ENCODE data around the gene ABHD3. TPM values are rescaled to one million over a fixed set of nuclear protein-coding genes. Genes with fewer than 3 reads are reported as not detected.

The ABHD3 gene, protein sequence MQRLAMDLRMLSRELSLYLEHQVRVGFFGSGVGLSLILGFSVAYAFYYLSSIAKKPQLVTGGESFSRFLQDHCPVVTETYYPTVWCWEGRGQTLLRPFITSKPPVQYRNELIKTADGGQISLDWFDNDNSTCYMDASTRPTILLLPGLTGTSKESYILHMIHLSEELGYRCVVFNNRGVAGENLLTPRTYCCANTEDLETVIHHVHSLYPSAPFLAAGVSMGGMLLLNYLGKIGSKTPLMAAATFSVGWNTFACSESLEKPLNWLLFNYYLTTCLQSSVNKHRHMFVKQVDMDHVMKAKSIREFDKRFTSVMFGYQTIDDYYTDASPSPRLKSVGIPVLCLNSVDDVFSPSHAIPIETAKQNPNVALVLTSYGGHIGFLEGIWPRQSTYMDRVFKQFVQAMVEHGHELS
- total RNA-seq: 10 to 100 TPM; 63.0 to 65.6 TPM
- polyA plus RNA-seq: 10 to 100 TPM; 35.0 to 43.9 TPM

DNA sequence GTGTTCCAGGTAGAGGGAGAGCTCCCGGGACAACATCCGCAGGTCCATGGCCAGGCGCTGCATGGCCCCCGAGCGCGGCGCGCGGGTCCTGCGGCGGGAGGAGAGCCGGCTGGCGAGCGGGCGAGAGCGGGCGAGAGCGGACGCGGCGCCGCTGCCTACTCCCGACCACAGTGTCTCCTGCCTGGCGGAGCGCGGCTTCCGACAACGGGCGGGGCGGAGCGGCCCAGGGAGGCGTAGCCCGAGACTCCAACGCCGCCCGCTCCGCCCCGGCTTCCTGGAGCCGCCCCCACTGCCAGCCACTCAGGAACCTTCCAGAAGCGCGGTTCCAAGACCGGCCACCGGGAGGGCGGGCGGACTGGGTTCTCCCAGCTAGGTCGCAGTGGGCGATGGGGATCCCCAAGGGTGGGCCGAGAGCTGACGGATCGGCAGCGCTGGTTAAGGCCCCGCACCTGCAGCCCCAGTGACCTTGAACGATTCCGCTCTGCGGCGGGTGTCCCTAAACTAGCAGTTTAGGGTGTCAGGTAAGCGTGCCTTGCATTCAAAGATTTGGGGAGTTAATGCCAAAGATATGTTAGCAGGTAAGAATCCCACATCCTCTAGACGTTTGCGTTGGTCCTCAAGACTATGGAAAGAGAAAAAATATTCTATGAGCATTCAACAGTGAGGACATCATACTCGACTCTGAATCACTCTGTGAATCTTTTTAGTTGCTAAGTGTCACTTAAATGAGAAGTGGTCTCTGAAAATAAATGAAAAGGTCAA is at the start of gene ABHD3:
TSS of gene ABHD3 (minus strand) at position 172 of the 762 bp plus-strand sequence. CDS start at position 63, 109 bp downstream.
- ChIA-PET CTCF (ENCODE audit: partially characterized antibody) (interaction anchor here (0.5 to 2.6 kb wide), 14 partner anchors 10 to 106 kb away, joined by 3 to 12 read pairs (median 4); partner anchors contain the start of genes ESCO1, MIB1 and SNRPD1), POLR2A (ENCODE audit: partially characterized antibody) (interaction anchor here (0.9 to 3.1 kb wide), 17 partner anchors 8 to 593 kb away, joined by 3 to 77 read pairs (median 7); partner anchors contain the start of genes ESCO1, MIB1, ROCK1 and SNRPD1)
- H3K36me3 Mint-ChIP-seq: peaks cover 7 to 28% of the 10 kb centered on the region in 2 donors
- H3K9me3 ChIP-seq (ENCODE audit: control insufficient read depth in 1 of 2, low read length in 2 of 2): no peaks in the 10 kb centered on the region
- H3K9me3 Mint-ChIP-seq: no peaks in the 10 kb centered on the region
- H3K27ac ChIP-seq (ENCODE audit: low read depth, low read length): peak within 1 kb of the TSS; percentile 81
- H3K27me3 ChIP-seq (ENCODE audit: insufficient read depth, low read length): no peaks in the 10 kb centered on the region
- H3K36me3 ChIP-seq (ENCODE audit: insufficient read depth, low read length): peaks cover 8% of the 10 kb centered on the region
- intact Hi-C loops (cut with micrococcal nuclease): loop anchor here (1.0 to 5.0 kb wide), 5 partner anchors 20 to 592 kb away; partner anchors contain the start of genes ESCO1, MIB1, ROCK1 and SNRPD1
- peak; percentile 90 to 93 (median 92) for DNase-seq
- H3K27me3 Mint-ChIP-seq: no peaks in the 10 kb centered on the region
- peak within 1 kb of the TSS; percentile 94 to 96 (median 95) for H3K27ac Mint-ChIP-seq
- H3K4me1 ChIP-seq (ENCODE audit: insufficient read depth, low read length): peaks cover 24% of the 10 kb centered on the region
- peaks cover 19 to 44% (median 30%) of the 10 kb centered on the region in 4 donors for H3K4me1 Mint-ChIP-seq
- peak within 1 kb of the TSS; percentile 82 to 92 for H3K4me3 ChIP-seq (ENCODE audit: low read length in 2 of 2)
- H3K4me3 Mint-ChIP-seq: peak within 1 kb of the TSS; percentile 97 to 99 (median 98)

DNA sequence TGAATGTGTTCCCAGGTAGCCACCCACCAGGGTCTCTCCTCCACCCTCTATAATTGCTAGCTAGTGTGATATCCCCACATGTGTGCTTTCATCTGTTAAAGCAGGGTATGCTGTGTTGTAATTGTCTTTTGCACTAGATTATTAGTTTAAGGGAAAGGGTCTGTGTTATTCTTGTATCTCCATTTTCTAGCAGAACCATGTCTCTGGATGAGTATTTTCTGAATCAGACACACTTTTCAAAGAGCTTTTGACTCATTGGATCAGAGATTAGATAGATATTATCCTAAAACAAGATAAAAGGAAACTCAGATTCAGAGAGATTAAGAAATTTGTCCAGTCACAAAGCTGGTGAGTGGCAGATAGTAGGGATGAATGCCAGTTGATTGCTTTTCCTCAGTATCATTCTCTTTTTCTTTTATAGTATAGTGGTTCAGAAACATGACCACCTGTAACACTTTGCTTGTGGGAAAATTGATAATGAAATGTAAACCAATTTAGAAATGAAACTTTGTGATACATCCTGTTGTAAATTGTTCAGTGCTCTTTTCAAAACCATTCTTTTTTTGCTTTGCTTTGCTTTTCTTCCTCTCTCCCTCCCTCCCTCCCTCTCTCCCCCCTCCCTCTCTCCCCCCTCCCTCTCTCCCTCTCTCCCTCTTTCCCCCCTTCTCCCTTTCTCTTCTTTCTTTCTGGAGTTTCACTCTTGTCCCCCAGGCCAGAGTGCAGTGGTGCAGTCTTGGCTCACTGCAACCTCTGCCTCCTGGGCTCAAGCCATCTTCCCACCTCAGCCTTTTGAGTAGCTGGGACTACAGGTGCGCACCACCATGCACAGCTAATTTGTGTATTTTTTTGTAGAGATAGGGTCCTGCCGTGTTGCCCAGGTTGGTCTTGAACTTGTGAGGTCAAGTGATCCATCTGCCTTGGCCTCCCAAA is 43.5 kb upstream of the ABHD3 start:
- Histone ChIP-seq H3K36me3 (ENCODE audit: insufficient read depth, low read length) (no peaks in the 10 kb centered on the region), H3K27me3 (ENCODE audit: insufficient read depth, low read length) (no peaks in the 10 kb centered on the region), H3K4me1 (ENCODE audit: insufficient read depth, low read length) (peaks cover 49% of the 10 kb centered on the region), H3K4me3 (ENCODE audit: low read length in 2 of 2) (no peak overlapping the region), H3K9me3 (ENCODE audit: control insufficient read depth in 1 of 2, low read length in 2 of 2) (no peaks in the 10 kb centered on the region), H3K27ac (ENCODE audit: low read depth, low read length) (no peak overlapping the region)
- Mint-ChIP-seq H3K27ac (peak overlapping the region; percentile 4 to 91 (median 71)), H3K36me3 (no peaks in the 10 kb centered on the region), H3K4me3 (peak overlapping the region in 7 of 8 donors; percentile 4 to 58 (median 34)), H3K27me3 (no peaks in the 10 kb centered on the region), H3K4me1 (peaks cover 39 to 58% (median 48%) of the 10 kb centered on the region in 4 donors), H3K9me3 (no peaks in the 10 kb centered on the region)
- DNase-seq: no peak
- ChIA-PET CTCF (ENCODE audit: partially characterized antibody) (interaction anchor here (0.6 to 1.2 kb wide), 6 partner anchors 8 to 136 kb away, joined by 3 to 5 read pairs (median 4); partner anchors contain the start of genes MIB1 and SNRPD1), POLR2A (ENCODE audit: partially characterized antibody) (interaction anchor here (1.3 to 2.1 kb wide), 2 partner anchors 44 to 66 kb away, joined by 4 to 9 read pairs; partner anchors contain the start of gene ABHD3)
- intact Hi-C loops (cut with micrococcal nuclease): no loop called here

DNA sequence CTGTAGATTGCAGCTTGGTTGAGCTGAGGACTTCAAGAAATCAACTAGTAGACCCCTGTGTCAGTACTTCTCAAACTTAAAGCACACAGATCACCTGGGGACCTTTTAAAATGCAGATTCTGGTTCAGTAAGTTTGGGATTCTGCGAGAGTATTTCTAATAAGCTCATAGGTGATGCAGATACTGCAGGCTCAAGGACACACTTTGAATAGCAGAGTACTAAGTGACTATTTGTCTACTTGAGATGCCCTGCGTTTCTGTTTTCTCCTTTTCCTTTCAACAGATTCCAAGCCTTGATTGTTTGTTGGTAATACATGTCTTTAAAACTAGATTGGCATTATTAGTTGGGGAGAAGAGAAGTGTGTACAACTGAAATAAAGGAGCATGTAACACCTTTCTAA is 42.7 kb upstream of the ABHD3 start:
- intact Hi-C loops (cut with micrococcal nuclease): no loop called here

DNA sequence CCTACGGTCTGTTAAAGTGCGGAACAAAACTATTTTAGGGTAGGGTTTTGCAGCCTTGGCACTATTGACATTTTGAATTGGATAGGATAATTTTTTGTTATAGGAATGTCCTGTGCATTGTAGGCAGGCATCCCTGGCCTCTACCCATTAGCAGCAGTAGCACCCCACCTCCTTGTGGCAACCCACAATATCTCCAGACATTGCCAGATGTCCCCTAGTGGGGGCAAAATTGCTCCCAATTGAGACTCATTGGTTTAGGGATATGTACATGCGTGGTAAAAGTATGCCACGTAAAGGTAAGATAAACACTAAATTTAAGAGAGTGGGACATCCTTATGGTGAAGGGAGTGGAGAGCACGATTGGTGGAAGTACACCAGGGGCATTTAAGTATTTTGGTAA is 40.7 kb upstream of the ABHD3 start:
- intact Hi-C loops (cut with micrococcal nuclease): no loop called here
- H3K36me3 Mint-ChIP-seq: peaks cover 0 to 6% of the 10 kb centered on the region in 2 donors
- POLR2A ChIA-PET (ENCODE audit: partially characterized antibody): interaction anchor here (1.3 kb wide), 1 partner anchor 144 kb away, joined by 3 read pairs; the partner anchor contains the start of gene ESCO1
- Histone ChIP-seq H3K27ac (ENCODE audit: low read depth, low read length) (no peak overlapping the region), H3K4me3 (ENCODE audit: low read length in 2 of 2) (no peak overlapping the region), H3K9me3 (ENCODE audit: control insufficient read depth in 1 of 2, low read length in 2 of 2) (no peaks in the 10 kb centered on the region), H3K36me3 (ENCODE audit: insufficient read depth, low read length) (no peaks in the 10 kb centered on the region), H3K4me1 (ENCODE audit: insufficient read depth, low read length) (peaks cover 65% of the 10 kb centered on the region), H3K27me3 (ENCODE audit: insufficient read depth, low read length) (no peaks in the 10 kb centered on the region)
- peaks cover 0 to 2% (median 0%) of the 10 kb centered on the region in 8 donors for H3K9me3 Mint-ChIP-seq
- peaks cover 44 to 71% (median 54%) of the 10 kb centered on the region in 4 donors for H3K4me1 Mint-ChIP-seq
- DNase-seq: peak in 1 of 5 donors; percentile 37
- H3K27ac Mint-ChIP-seq: peak overlapping the region in 5 of 7 donors; percentile 12 to 54 (median 32)
- H3K27me3 Mint-ChIP-seq: no peaks in the 10 kb centered on the region
- CTCF ChIA-PET (ENCODE audit: partially characterized antibody): no interaction called here
- peak overlapping the region in 1 of 8 donors; percentile 30 for H3K4me3 Mint-ChIP-seq

More for the DNA sequence above, 42.7 kb upstream of the ABHD3 start:
- peaks cover 42 to 64% (median 53%) of the 10 kb centered on the region in 4 donors for H3K4me1 Mint-ChIP-seq
- no peaks in the 10 kb centered on the region for H3K36me3 ChIP-seq (ENCODE audit: insufficient read depth, low read length)
- H3K9me3 Mint-ChIP-seq: no peaks in the 10 kb centered on the region
- no peaks in the 10 kb centered on the region for H3K27me3 Mint-ChIP-seq
- H3K4me3 ChIP-seq (ENCODE audit: low read length in 2 of 2): no peak overlapping the region
- no peaks in the 10 kb centered on the region for H3K9me3 ChIP-seq (ENCODE audit: control insufficient read depth in 1 of 2, low read length in 2 of 2)
- H3K36me3 Mint-ChIP-seq: no peaks in the 10 kb centered on the region
- POLR2A ChIA-PET (ENCODE audit: partially characterized antibody): interaction anchor here (1.3 to 2.1 kb wide), 2 partner anchors 43 to 65 kb away, joined by 4 to 9 read pairs; partner anchors contain the start of gene ABHD3
- DNase-seq: no peak
- CTCF ChIA-PET (ENCODE audit: partially characterized antibody): interaction anchor here (1.1 kb wide), 1 partner anchor 135 kb away, joined by 4 read pairs; the partner anchor contains the start of gene SNRPD1
- H3K27me3 ChIP-seq (ENCODE audit: insufficient read depth, low read length): no peaks in the 10 kb centered on the region
- peak overlapping the region in 6 of 7 donors; percentile 30 to 91 (median 74) for H3K27ac Mint-ChIP-seq
- no peak overlapping the region for H3K27ac ChIP-seq (ENCODE audit: low read depth, low read length)
- H3K4me3 Mint-ChIP-seq: peak overlapping the region in 5 of 8 donors; percentile 18 to 59 (median 55)
- peaks cover 57% of the 10 kb centered on the region for H3K4me1 ChIP-seq (ENCODE audit: insufficient read depth, low read length)

DNA sequence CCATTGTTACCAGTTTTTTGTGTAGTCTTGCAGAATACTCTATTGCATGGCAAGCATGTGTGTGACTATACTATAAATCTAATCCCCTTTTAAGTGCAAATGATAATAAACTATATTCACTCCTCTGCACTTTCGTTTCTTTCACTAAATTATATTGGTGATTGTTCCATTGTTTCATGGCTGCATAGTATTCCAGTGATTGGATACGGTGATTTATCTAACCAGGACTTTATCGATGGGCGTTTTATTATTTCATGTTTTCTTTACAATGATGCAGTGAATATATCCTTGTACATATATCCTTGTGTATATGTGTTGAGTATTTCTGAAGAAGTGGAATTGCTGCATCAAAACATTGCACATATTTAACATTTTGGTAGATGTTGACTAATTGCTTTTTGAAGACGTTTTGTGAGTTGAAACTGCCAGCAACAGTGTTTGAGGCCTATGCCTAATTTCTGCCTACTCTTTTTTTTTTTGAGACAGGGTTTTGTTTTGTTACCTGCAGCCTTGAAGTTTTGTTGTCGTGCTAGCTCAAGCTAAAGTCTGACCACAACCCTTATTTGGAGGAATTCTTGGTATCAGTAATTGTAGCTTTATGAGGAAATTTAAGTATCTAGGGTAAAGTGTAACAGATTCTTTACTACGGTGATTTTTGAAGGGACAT is 38.7 kb upstream of the ABHD3 start:
- H3K4me3 ChIP-seq (ENCODE audit: low read length in 2 of 2): no peak overlapping the region
- POLR2A ChIA-PET (ENCODE audit: partially characterized antibody): interaction anchor here (1.2 to 6.4 kb wide), 4 partner anchors 40 to 143 kb away, joined by 3 to 77 read pairs (median 29); partner anchors contain the start of genes ABHD3, ESCO1 and SNRPD1
- no peaks in the 10 kb centered on the region for H3K27me3 Mint-ChIP-seq

More for the DNA sequence above, 38.7 kb upstream of the ABHD3 start:
- peak in 1 of 5 donors; percentile 18 for DNase-seq
- CTCF ChIA-PET (ENCODE audit: partially characterized antibody): interaction anchor here (1.0 to 1.6 kb wide), 4 partner anchors 9 to 131 kb away, joined by 3 to 7 read pairs (median 4); partner anchors contain the start of genes ABHD3 and SNRPD1
- intact Hi-C loops (cut with micrococcal nuclease): no loop called here
- peak overlapping the region; percentile 70 to 86 (median 80) for H3K4me3 Mint-ChIP-seq
- peak overlapping the region; percentile 30 to 90 (median 77) for H3K27ac Mint-ChIP-seq
- no peaks in the 10 kb centered on the region for H3K36me3 ChIP-seq (ENCODE audit: insufficient read depth, low read length)
- H3K4me1 Mint-ChIP-seq: peaks cover 44 to 81% (median 61%) of the 10 kb centered on the region in 4 donors
- no peaks in the 10 kb centered on the region for H3K27me3 ChIP-seq (ENCODE audit: insufficient read depth, low read length)
- peaks cover 0 to 2% (median 0%) of the 10 kb centered on the region in 8 donors for H3K9me3 Mint-ChIP-seq
- no peak overlapping the region for H3K27ac ChIP-seq (ENCODE audit: low read depth, low read length)
- H3K4me1 ChIP-seq (ENCODE audit: insufficient read depth, low read length): peaks cover 69% of the 10 kb centered on the region
- peaks cover 0 to 6% of the 10 kb centered on the region in 2 donors for H3K36me3 Mint-ChIP-seq
- no peaks in the 10 kb centered on the region for H3K9me3 ChIP-seq (ENCODE audit: control insufficient read depth in 1 of 2, low read length in 2 of 2)

All from CD4-positive, alpha-beta memory T cell (primary cell).